ENCODE results near the gene S100A16.

DNA sequence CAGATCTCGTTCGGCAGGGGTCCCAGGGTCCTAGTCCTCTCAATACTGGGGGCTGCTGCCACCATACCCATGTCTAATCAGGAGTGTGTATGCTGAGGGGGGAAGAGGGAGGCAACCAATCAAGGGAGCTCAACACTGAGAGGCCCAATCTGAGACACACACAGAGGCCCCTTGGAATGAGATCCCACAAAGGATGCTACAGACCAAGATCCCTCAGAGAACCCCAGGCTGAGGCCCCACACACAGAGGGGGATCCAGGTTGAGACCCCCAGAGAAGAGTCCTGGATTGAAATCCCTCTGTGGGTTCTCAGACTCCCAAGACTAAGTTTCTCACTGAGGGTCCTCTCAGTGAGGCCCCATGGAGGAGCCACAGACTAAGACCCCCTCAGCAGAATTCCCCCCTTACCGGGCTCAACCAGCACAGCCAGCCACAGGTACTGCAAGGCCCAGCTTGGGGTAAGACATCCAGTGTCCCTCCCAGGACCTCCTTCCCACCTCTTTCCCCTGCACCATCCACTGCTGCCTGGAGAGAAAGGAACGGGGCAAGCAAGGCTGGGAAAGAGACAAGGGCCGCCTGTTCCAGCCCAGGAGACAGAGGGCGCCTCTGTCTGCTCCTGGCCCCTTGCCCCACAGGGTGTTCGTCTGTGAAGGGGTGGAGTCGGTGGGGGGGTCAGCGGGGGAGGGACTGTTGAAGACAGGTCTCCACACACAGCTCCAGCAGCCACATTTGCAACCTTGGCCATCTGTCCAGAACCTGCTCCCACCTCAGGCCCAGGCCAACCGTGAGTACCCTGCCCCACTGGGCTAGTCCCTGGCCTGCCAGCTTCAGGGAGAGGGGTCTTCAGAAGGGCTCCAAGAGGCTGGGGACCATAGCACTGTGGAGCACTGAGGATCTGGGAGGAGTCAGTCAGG lies 15.0 kb upstream of the S100A16 start, which contains the start of gene S100A1:
- TF ChIP-seq, protein P1, sequence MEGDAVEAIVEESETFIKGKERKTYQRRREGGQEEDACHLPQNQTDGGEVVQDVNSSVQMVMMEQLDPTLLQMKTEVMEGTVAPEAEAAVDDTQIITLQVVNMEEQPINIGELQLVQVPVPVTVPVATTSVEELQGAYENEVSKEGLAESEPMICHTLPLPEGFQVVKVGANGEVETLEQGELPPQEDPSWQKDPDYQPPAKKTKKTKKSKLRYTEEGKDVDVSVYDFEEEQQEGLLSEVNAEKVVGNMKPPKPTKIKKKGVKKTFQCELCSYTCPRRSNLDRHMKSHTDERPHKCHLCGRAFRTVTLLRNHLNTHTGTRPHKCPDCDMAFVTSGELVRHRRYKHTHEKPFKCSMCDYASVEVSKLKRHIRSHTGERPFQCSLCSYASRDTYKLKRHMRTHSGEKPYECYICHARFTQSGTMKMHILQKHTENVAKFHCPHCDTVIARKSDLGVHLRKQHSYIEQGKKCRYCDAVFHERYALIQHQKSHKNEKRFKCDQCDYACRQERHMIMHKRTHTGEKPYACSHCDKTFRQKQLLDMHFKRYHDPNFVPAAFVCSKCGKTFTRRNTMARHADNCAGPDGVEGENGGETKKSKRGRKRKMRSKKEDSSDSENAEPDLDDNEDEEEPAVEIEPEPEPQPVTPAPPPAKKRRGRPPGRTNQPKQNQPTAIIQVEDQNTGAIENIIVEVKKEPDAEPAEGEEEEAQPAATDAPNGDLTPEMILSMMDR (IDR thresholded peaks at IDR 0.05) = peak in 2 of 3 donors; percentile 12 to 43
- no peak for TF ChIP-seq POLR2A (IDR thresholded peaks at IDR 0.05)
